HepG2 (cell line): ENCODE data around the gene QRFP. TPM values are rescaled to one million over a fixed set of nuclear protein-coding genes. Genes with fewer than 3 reads are reported as not detected.
"Not testable (repeated sequence)": the region's sequence is repeated elsewhere in the genome, so short reads cannot be mapped to it uniquely, and the experiment has no call there.

Source experiments
- ATAC-seq: fragments of 200-7000 bp; cut with Tn5 transposase; 3 replicates; pipeline ENCODE4 v1.9.1; 2020; ENCODE audit warnings: mild to moderate bottlenecking, moderate library complexity
- BruUV-seq: library from RNA; stranded (reverse); fragments of 400-500 nt; replicated peaks from 2 replicates; lab custom pipeline; 2021; lab: Mats Ljungman, UMichigan
- CTCF ChIA-PET: fragments of 300-600 bp; formaldehyde crosslinking; extraction: SDS; loops from one replicate; lab custom pipeline; 2021; ENCODE audit warnings: low total read pairs, inconsistent platforms, low intra/inter-chr PET ratio; lab: Yijun Ruan, JAX
- POLR2A ChIA-PET: fragments of 350-600 bp; sonication (Branson Sonifier 250); formaldehyde crosslinking; loops from one replicate; lab custom pipeline; 2020; ENCODE audit warnings: antibody characterized with exemption, inconsistent platforms; lab: Yijun Ruan, JAX
- DNase-seq: peaks from one replicate; pipeline ENCODE4 v3.0.0-alpha.2; 2015; ENCODE audit warnings: low spot score
- FAIRE-seq: peaks from 3 replicates; lab custom pipeline; 2011; peaks lifted over from hg19 to GRCh38; lab: Jason Lieb, UNC
- H2AFZ ChIP-seq: one replicate; pipeline ENCODE4 v1.6.1; 2011; ENCODE audit warnings: low read length, inconsistent platforms
- H3K27ac ChIP-seq: fragments of 300-600 bp; 3 replicates; pipeline ENCODE4 v1.8.0; 2011; ENCODE audit warnings: mixed run types, mild to moderate bottlenecking, mixed read lengths, low read length, inconsistent platforms; ENCODE audit not compliant: insufficient read depth; ENCODE audit errors: extremely low read length
- H3K27me3 ChIP-seq, 2 experiments: fragments of 200-600 bp in 1 of 2; 2 replicates in 1 of 2; 3 replicates in 1 of 2; pipeline versions ENCODE4 v1.6.0 to v1.8.0; 2011; ENCODE audit warnings: low read length in 2 of 2, mild to moderate bottlenecking in 2 of 2, moderate library complexity in 2 of 2, inconsistent platforms in 1 of 2; ENCODE audit not compliant: insufficient read depth in 2 of 2, control insufficient read depth in 1 of 2
- H3K36me3 ChIP-seq, 2 experiments: fragments of 200-600 bp in 1 of 2; replicated peaks in 1 of 2; 2 replicates in 1 of 2; 3 replicates in 1 of 2; pipeline versions ENCODE4 v1.5.1 to v1.8.0; 2011; ENCODE audit warnings: low read length in 2 of 2, inconsistent platforms in 1 of 2; ENCODE audit not compliant: insufficient read depth in 2 of 2, control insufficient read depth in 1 of 2
- H3K4me1 ChIP-seq: 2 replicates; pipeline ENCODE4 v1.5.1; 2012; ENCODE audit warnings: low read length, inconsistent platforms; ENCODE audit not compliant: insufficient read depth
- H3K4me2 ChIP-seq: 2 replicates; pipeline ENCODE4 v1.6.0; 2011; ENCODE audit warnings: low read depth, low read length, inconsistent platforms
- H3K4me3 ChIP-seq, 3 experiments: fragments of 200-600 bp in 1 of 3; sonication (generic), shearing (Covaris generic) in 1 of 3; replicated peaks in 1 of 3; 2 replicates each; pipeline ENCODE4 v1.5.1; 2011 to 2016; ENCODE audit warnings: low read length in 3 of 3, inconsistent platforms in 2 of 3, low read depth in 2 of 3, mild to moderate bottlenecking in 2 of 3, control low read depth in 1 of 3, mixed read lengths in 1 of 3; ENCODE audit not compliant: insufficient read depth in 1 of 3
- H3K79me2 ChIP-seq: one replicate; pipeline ENCODE4 v1.6.1; 2011; ENCODE audit warnings: low read length, inconsistent platforms; ENCODE audit not compliant: insufficient read depth
- H3K9ac ChIP-seq: 2 replicates; pipeline ENCODE4 v1.6.0; 2011; ENCODE audit warnings: mild to moderate bottlenecking, low read depth, low read length, inconsistent platforms; ENCODE audit not compliant: insufficient read depth
- H3K9me3 ChIP-seq: 2 replicates; pipeline ENCODE4 v1.5.1; 2012; ENCODE audit warnings: mild to moderate bottlenecking, low read length
- H4K20me1 ChIP-seq: 2 replicates; pipeline ENCODE4 v1.6.0; 2011; ENCODE audit warnings: inconsistent platforms, mild to moderate bottlenecking, low read length, moderate library complexity; ENCODE audit not compliant: insufficient read depth
- NFYB ChIP-seq: sonication (generic); formaldehyde crosslinking; IDR thresholded peaks from 2 replicates; pipeline ENCODE4 v1.4.0; 2020; ENCODE audit warnings: missing genetic modification reagents
- NFYC ChIP-seq: IDR thresholded peaks from 2 replicates; pipeline ENCODE4 v1.6.1; 2016; ENCODE audit warnings: missing genetic modification reagents, missing compliant biosample characterization
- WGBS: methylation state at CpG from one replicate; pipeline ENCODE4 v1.1.6; 2017; ENCODE audit warnings: low lambda C conversion rate; 5-methylcytosine and 5-hydroxymethylcytosine counted together
- in situ Hi-C: cut with HindIII; loops from 2 replicates; pipeline ENCODE4 v1.10.0; 2017; ENCODE audit warnings: low pct_unique_long_range_greater_than_20kb; ENCODE audit not compliant: extremely low pct_ligation_motif_present
- intact Hi-C: fragments of 100-400 bp; cut with micrococcal nuclease; formaldehyde crosslinking; loops from one replicate; pipeline ENCODE4 v1.10.0; 2022; ENCODE audit not compliant: unreplicated experiment
- polyA plus RNA-seq, 8 experiments: library from polyadenylated mRNA; depleted of rRNA in 3 of 8; stranded (reverse) in 7 of 8; unstranded in 1 of 8; fragments of >200 nt; fragmentation: Illumina TruSeq in 4 of 8; extraction: Trizol in 4 of 8; gene quantifications; 2 replicates each; pipeline versions ENCODE4 v1.2.1 to v1.2.3, GENCODE V29; 2011 to 2016; ENCODE audit warnings: low read depth in 4 of 8, missing spikeins in 1 of 8, mixed read lengths in 1 of 8; ENCODE audit not compliant: insufficient read depth in 1 of 8
- total RNA-seq, 5 experiments: library from RNA; depleted of rRNA; stranded (reverse); fragments of >200 nt; fragmentation: Illumina TruSeq; extraction: Trizol; gene quantifications; 2 replicates each; pipeline ENCODE4 v1.2.3, GENCODE V29; 2016; ENCODE audit warnings: low read depth in 1 of 5

QRFP gene
- total and polyA plus RNA-seq, 2 of the 13 experiments (the other 11 are each of a cell fraction or from before 2014, with no cell fraction given), result not detected

- ATAC-seq, H3K4me3 ChIP-seq, intact Hi-C loops, POLR2A ChIA-PET, in situ Hi-C loops, H3K9ac ChIP-seq, DNase-seq, H3K79me2 ChIP-seq: not testable (repeated sequence)
- H3K4me1 ChIP-seq, result peaks cover 18% of the 10 kb centered on the region
- TF ChIP-seq NFYC (CRISPR knock-in tag), result peak; percentile 60
- TF ChIP-seq NFYB (CRISPR knock-in tag), result peak; percentile 57
- TF ChIP-seq, all 625 proteins: peak for 2; not testable (repeated sequence) for 623
- H3K4me2 ChIP-seq, H3K27ac ChIP-seq, FAIRE-seq, H2AFZ ChIP-seq, BruUV-seq, CTCF ChIA-PET, H3K36me3 ChIP-seq, H3K9me3 ChIP-seq, H4K20me1 ChIP-seq: not testable (repeated sequence)
- WGBS, result 0% methylated on average over 1 of the region's 1 CpG
- peaks cover 17 to 85% of the 10 kb centered on the region in 2 experiments; a peak in 4 of 5 replicates for H3K27me3 ChIP-seq
Observed at GRCh38 chr9:130910670-130911069, 14.1 kb upstream of the QRFP start.

GRCh38 chr9:130910041-130910440 lies 13.4 kb upstream of the QRFP start:
- H3K4me2 ChIP-seq, POLR2A ChIA-PET, intact Hi-C loops, in situ Hi-C loops, ATAC-seq, H3K4me3 ChIP-seq, DNase-seq, H3K9ac ChIP-seq, H3K27ac ChIP-seq, H3K79me2 ChIP-seq, H3K9me3 ChIP-seq, H2AFZ ChIP-seq, H4K20me1 ChIP-seq, H3K36me3 ChIP-seq, FAIRE-seq, CTCF ChIA-PET, BruUV-seq: not testable (repeated sequence)
- peaks cover 18% of the 10 kb centered on the region for H3K4me1 ChIP-seq
- WGBS, result 94% methylated on average over 7 of the region's 27 CpGs
- peaks cover 21 to 85% of the 10 kb centered on the region in 2 experiments; a peak in 4 of 5 replicates for H3K27me3 ChIP-seq
